Lower leg skin (tissue), 4 donors: ENCODE results near the gene AQP1. TPM values are rescaled to one million over a fixed set of nuclear protein-coding genes. Genes with fewer than 3 reads are reported as not detected.

ENCODE experiments used
- DNase-seq, 2 donors: peaks; one replicate each; pipeline ENCODE4 v3.0.0-alpha.2; 2019; ENCODE audit warnings: low spot score in 2 of 2
- H3K4me3 ChIP-seq: fragments of 200-600 bp; sonication (generic); 2 replicates; pipeline ENCODE4 v1.5.1; 2017; ENCODE audit warnings: mild to moderate bottlenecking, low read depth; ENCODE audit not compliant: poor library complexity, severe bottlenecking
- CTCF ChIP-seq, 3 donors: fragments of 450-650 bp; IDR thresholded peaks; one replicate each; pipeline ENCODE4 v1.5.1; 2016; ENCODE audit warnings: antibody characterized with exemption in 3 of 3, mild to moderate bottlenecking in 3 of 3, moderate library complexity in 2 of 3
- POLR2A ChIP-seq, 2 donors: fragments of 450-650 bp; IDR thresholded peaks; one replicate each; pipeline ENCODE4 v1.6.1; 2016 to 2017; ENCODE audit warnings: antibody characterized with exemption in 2 of 2, mild to moderate bottlenecking in 1 of 2, moderate library complexity in 1 of 2
- WGBS, 2 donors: methylation state at CpG; one replicate each; pipeline ENCODE4 v1.1.5; 2018; 5-methylcytosine and 5-hydroxymethylcytosine counted together
- intact Hi-C: fragments of 100-400 bp; cut with DNase I; formaldehyde crosslinking; loops from one replicate; pipeline ENCODE4 v1.15.0; 2023; ENCODE audit warnings: low total_unique reads
- total RNA-seq, 4 donors: library from RNA; depleted of rRNA; stranded (reverse); fragments of >200 nt; gene quantifications; one replicate each; pipeline ENCODE4 v1.1.0, GENCODE V29; 2016

AQP1 gene
- total RNA-seq, 4 donors from 2014 or later, result 50.7 to 247 (median 103) TPM

DNA sequence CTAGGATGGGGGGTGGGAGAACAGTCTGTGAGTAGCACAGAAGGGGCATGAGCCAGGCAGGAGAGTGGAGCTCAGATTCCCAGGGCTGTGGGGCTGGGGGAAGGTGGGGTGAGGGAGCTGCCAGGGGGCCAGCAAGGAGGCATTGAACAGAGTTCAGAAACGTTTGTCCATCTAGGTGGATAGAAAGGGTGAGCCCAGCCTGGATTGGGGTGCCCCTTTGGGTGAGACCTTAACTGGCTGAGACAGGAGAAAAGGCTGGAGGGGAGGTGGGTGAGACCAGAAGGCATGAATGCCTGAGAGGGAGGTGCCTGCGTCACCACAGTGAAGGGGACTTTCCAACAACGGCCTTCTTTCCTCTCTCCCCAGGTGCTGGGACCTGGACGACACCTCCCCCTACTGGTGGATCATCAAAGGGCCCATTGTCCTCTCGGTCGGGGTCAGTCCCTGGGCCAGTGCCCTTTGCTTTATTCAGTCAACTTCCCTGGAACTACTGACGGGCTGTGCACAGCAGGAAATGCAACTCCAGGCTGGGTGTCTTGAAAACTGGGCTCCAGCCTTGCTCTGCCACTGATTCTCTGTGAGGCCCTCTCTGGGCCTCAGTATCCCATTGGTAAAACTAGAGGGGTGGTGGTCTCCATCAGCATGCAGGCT lies 63.1 kb downstream of the AQP1 start:
- DNase-seq, result peak in 1 of 2 donors; percentile 82
- no peak for TF ChIP-seq POLR2A (IDR thresholded peaks at IDR 0.05)
- TF ChIP-seq CTCF (IDR thresholded peaks at IDR 0.05), result no peak
- WGBS, 2 donors, result 19 to 26% methylated on average over 6 to 7 of the region's 7 CpGs
- no peak overlapping the region for H3K4me3 ChIP-seq
- intact Hi-C loops, result loop anchor here (5.0 kb wide), 1 partner anchor 177 kb away; no protein-coding TSS in a partner anchor

Other genes with a start within 250 kb of the AQP1 start
- under 1 TPM in 1 of 4 donors, not detected in 3; 0.45 TPM for gene CRHR2, start 229.4 kb upstream of the AQP1 start, total RNA-seq
- 1 to 10 TPM; 1.7 to 6.8 (median 4.5) TPM for gene INMT, start 159.7 kb upstream of the AQP1 start, total RNA-seq
- 1 to 10 TPM; 4.0 to 4.7 (median 4.4) TPM for gene MINDY4, start 140.4 kb upstream of the AQP1 start, total RNA-seq
- gene GHRHR, start 52.1 kb downstream of the AQP1 start, total RNA-seq, result not detected
- gene ADCYAP1R1, start 140.5 kb downstream of the AQP1 start, total RNA-seq, result 1 to 10 TPM in 1 of 4 donors, under 1 TPM in 1, not detected in 2; 0.52 to 1.2 TPM